Suprapubic skin (tissue), 4 donors: ENCODE measurements around the gene SH3BGRL2. TPM values are rescaled to one million over a fixed set of nuclear protein-coding genes. Genes with fewer than 3 reads are reported as not detected.
"Not testable (repeated sequence)": the region's sequence is repeated elsewhere in the genome, so short reads cannot be mapped to it uniquely, and the experiment has no call there.

Source experiments
- DNase-seq, 2 donors: peaks; one replicate each; pipeline ENCODE4 v3.0.0-alpha.2; 2019; ENCODE audit warnings: low spot score in 2 of 2
- H3K27ac ChIP-seq: fragments of 200-600 bp; sonication (generic); one replicate; pipeline ENCODE4 v1.5.1; 2019
- H3K27me3 ChIP-seq: fragments of 200-600 bp; sonication (generic); one replicate; pipeline ENCODE4 v1.5.1; 2019
- H3K36me3 ChIP-seq: fragments of 200-600 bp; sonication (generic); one replicate; pipeline ENCODE4 v1.5.1; 2019
- H3K4me1 ChIP-seq: fragments of 200-600 bp; sonication (generic); one replicate; pipeline ENCODE4 v1.5.1; 2019
- H3K4me3 ChIP-seq: fragments of 200-600 bp; sonication (generic); one replicate; pipeline ENCODE4 v1.5.1; 2019; ENCODE audit warnings: mild to moderate bottlenecking
- H3K9me3 ChIP-seq: fragments of 200-600 bp; sonication (generic); one replicate; pipeline ENCODE4 v1.5.1; 2019
- EP300 ChIP-seq: sonication (generic); formaldehyde crosslinking; IDR thresholded peaks from one replicate; pipeline ENCODE4 v1.6.1; 2017; ENCODE audit warnings: antibody characterized with exemption
- POLR2A ChIP-seq, 2 donors: fragments of 450-650 bp; IDR thresholded peaks; one replicate each; pipeline ENCODE4 v1.6.1; 2017; ENCODE audit warnings: antibody characterized with exemption in 2 of 2, mild to moderate bottlenecking in 2 of 2, moderate library complexity in 2 of 2
- POLR2AphosphoS5 ChIP-seq, 3 donors: sonication (generic); formaldehyde crosslinking; IDR thresholded peaks; one replicate each; pipeline ENCODE4 v1.6.1; 2017; ENCODE audit warnings: antibody characterized with exemption in 3 of 3
- WGBS: methylation state at CpG from one replicate; pipeline ENCODE4 v1.1.5; 2018; 5-methylcytosine and 5-hydroxymethylcytosine counted together
- total RNA-seq, 4 donors: library from RNA; depleted of rRNA; stranded (reverse); fragments of >200 nt; gene quantifications; one replicate each; pipeline ENCODE4 v1.1.0, GENCODE V29; 2016
- TF ChIP-seq, protein P1 (sequence below), 2 donors: fragments of 200-600 bp in 1 of 2; fragments of 450-650 bp in 1 of 2; sonication (generic) in 1 of 2; IDR thresholded peaks; one replicate each; pipeline ENCODE4 v1.5.1; 2016 to 2019; ENCODE audit warnings: antibody characterized with exemption in 2 of 2, mild to moderate bottlenecking in 1 of 2, moderate library complexity in 1 of 2

The SH3BGRL2 gene
- total RNA-seq, 4 donors from 2014 or later, result 30.5 to 67.1 (median 56.7) TPM

DNA sequence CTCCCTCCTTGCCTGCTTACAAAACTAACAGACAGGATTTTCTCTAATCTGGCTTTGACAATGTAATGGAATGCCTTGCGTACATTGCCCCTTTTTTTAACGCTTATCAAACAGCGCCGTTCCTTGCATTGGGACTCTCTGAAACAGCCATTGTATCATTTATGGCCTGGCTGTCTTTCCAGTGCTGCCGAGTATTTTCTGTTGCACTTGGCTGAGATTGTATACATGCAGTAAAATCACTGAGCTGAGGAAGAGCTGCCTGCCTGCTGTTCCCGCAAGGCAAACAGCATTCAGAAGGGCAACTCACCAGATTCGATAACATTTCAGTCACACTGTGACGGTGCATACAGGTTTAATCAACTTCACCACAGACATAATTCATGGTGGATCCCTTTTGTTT lies 106.0 kb downstream of the SH3BGRL2 start:
- no peaks in the 10 kb centered on the region for H3K36me3 ChIP-seq
- no peaks in the 10 kb centered on the region for H3K9me3 ChIP-seq
- H3K27ac ChIP-seq, result no peak overlapping the region
- TF ChIP-seq POLR2A (IDR thresholded peaks at IDR 0.05), result no peak
- no peak for TF ChIP-seq POLR2AphosphoS5 (IDR thresholded peaks at IDR 0.05)
- TF ChIP-seq, protein P1, sequence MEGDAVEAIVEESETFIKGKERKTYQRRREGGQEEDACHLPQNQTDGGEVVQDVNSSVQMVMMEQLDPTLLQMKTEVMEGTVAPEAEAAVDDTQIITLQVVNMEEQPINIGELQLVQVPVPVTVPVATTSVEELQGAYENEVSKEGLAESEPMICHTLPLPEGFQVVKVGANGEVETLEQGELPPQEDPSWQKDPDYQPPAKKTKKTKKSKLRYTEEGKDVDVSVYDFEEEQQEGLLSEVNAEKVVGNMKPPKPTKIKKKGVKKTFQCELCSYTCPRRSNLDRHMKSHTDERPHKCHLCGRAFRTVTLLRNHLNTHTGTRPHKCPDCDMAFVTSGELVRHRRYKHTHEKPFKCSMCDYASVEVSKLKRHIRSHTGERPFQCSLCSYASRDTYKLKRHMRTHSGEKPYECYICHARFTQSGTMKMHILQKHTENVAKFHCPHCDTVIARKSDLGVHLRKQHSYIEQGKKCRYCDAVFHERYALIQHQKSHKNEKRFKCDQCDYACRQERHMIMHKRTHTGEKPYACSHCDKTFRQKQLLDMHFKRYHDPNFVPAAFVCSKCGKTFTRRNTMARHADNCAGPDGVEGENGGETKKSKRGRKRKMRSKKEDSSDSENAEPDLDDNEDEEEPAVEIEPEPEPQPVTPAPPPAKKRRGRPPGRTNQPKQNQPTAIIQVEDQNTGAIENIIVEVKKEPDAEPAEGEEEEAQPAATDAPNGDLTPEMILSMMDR (IDR thresholded peaks at IDR 0.05), result no peak
- TF ChIP-seq EP300, result no peak
- DNase-seq, result no peak
- 70% methylated on average over 8 of the region's 8 CpGs for WGBS
- no peaks in the 10 kb centered on the region for H3K27me3 ChIP-seq
- no peaks in the 10 kb centered on the region for H3K4me1 ChIP-seq
- no peak overlapping the region for H3K4me3 ChIP-seq

DNA sequence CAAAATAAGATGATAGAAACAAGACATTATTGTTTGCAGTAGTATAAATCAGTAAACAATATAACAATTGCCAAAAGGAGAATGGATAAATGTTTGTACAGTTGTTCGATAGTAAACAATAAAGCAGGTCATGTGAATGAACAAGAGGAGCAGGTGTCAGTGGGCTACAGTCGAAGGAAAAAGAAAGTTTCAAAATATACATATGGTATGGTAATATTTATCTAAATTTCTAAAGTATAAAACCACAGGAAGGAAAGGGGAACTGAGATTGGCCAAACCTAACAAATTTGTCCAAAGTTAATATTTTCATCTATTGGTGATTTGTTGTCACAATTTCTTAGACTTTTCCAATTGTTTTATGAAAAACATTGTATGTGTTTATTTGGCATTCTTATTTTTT lies 110.9 kb downstream of the SH3BGRL2 start:
- no peak for DNase-seq
- H3K4me1 ChIP-seq, result no peaks in the 10 kb centered on the region
- no peak overlapping the region for H3K4me3 ChIP-seq
- no peaks in the 10 kb centered on the region for H3K36me3 ChIP-seq
- no peaks in the 10 kb centered on the region for H3K9me3 ChIP-seq
- no peaks in the 10 kb centered on the region for H3K27me3 ChIP-seq
- no peak for TF ChIP-seq POLR2AphosphoS5 (IDR thresholded peaks at IDR 0.05)
- TF ChIP-seq EP300, result no peak
- TF ChIP-seq, protein P1 (IDR thresholded peaks at IDR 0.05), result no peak
- TF ChIP-seq POLR2A (IDR thresholded peaks at IDR 0.05), result no peak
- H3K27ac ChIP-seq, result no peak overlapping the region
- WGBS, result 85% methylated on average over 2 of the region's 2 CpGs

DNA sequence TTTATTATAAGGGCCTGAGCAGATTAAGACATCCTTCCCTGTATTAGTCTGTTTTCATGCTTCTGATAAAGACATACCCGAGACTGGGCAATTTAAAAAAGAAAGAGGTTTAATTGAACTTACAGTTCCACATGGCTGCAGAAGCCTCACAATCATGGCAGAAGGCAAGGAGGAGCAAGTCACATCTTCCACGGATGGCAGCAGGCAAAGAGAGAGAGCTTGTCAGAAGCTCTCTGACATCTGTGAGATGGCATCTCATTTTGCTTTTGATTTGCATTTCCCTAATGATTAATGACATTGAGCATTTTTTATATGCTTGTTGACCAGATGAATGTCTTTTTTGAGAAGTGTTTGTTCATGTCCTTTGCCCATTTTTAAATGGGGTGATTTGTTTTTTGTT lies 114.2 kb downstream of the SH3BGRL2 start:
- not testable (repeated sequence) for H3K27ac ChIP-seq, H3K4me1 ChIP-seq, DNase-seq, H3K27me3 ChIP-seq, H3K4me3 ChIP-seq, H3K9me3 ChIP-seq, H3K36me3 ChIP-seq
- 90% methylated on average over 2 of the region's 2 CpGs for WGBS

DNA sequence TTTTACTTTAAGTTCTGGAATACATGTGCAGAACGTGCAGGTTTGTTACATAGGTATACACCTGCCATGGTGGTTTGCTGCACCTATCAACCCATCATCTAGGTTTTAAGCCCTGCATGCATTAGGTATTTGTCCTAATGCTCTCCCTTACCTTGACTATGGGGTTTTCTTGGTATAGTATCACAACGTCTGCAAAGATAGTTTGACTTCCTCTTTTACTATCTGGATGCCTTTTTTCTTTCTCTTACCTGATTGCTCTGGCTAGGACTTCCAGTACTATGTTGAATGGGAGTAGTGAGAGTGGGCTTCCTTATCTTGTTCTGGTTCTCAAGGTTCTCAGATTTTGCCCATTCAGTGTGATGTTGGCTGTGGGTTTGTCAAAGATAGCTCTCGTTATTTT lies 115.2 kb downstream of the SH3BGRL2 start:
- WGBS, result 87% methylated on average over 3 of the region's 3 CpGs
- not testable (repeated sequence) for H3K36me3 ChIP-seq, H3K27ac ChIP-seq, H3K4me3 ChIP-seq, H3K27me3 ChIP-seq, DNase-seq, H3K4me1 ChIP-seq, H3K9me3 ChIP-seq

DNA sequence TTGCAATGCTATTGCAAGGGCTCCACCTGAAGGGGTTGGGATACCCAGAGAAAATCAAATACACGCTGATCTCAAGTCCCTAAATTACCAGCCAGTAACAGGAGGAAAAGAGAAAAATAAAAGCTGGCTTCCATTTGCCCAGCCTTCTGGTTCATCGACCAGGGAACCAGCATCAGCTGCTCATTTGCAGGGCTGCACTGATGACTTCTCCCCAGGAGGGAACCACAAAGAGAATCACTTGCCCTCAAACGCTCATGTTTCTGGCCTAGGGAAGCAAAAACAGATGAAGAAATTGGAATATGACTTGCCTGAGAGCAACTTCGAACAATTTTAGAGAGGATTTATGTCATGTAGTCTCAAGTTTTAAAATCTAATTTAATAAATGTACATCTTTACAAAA lies 119.7 kb downstream of the SH3BGRL2 start:
- TF ChIP-seq EP300, result no peak
- no peak for TF ChIP-seq POLR2A (IDR thresholded peaks at IDR 0.05)
- no peak for TF ChIP-seq POLR2AphosphoS5 (IDR thresholded peaks at IDR 0.05)
- TF ChIP-seq, protein P1 (IDR thresholded peaks at IDR 0.05), result no peak
- Histone ChIP-seq H3K36me3 (no peaks in the 10 kb centered on the region), H3K27me3 (no peaks in the 10 kb centered on the region), H3K9me3 (no peaks in the 10 kb centered on the region), H3K27ac (no peak overlapping the region), H3K4me3 (no peak overlapping the region), H3K4me1 (no peaks in the 10 kb centered on the region)
- DNase-seq, result no peak
- 59% methylated on average over 4 of the region's 4 CpGs for WGBS

Other genes with a start within 250 kb of the SH3BGRL2 start
- gene LCA5, start 93.9 kb upstream of the SH3BGRL2 start, total RNA-seq, result 1 to 10 TPM in 3 of 4 donors, under 1 TPM in 1; 0.95 to 2.6 (median 1.5) TPM